H1 (cell line): ENCODE measurements around the gene WIPF3. TPM values are rescaled to one million over a fixed set of nuclear protein-coding genes. Genes with fewer than 3 reads are reported as not detected.

Experiments
- CBX8 ChIP-seq: fragments of 300-800, 300-1000 bp; sonication (generic); IDR thresholded peaks from 2 replicates; pipeline ENCODE4 v1.7.1; 2016; ENCODE audit warnings: low read depth, low read length, borderline replicate concordance
- CHD7 ChIP-seq: fragments of 300-600 bp; sonication (generic); IDR thresholded peaks from 2 replicates; pipeline ENCODE4 v1.7.1; 2012; ENCODE audit warnings: low read length, moderate library complexity, mild to moderate bottlenecking, inconsistent platforms; ENCODE audit not compliant: insufficient replicate concordance
- JUN ChIP-seq: IDR thresholded peaks from 2 replicates; pipeline ENCODE4 v1.6.1; 2011; ENCODE audit warnings: low read depth, mild to moderate bottlenecking, improper control_type of control experiment, low read length
- JUND ChIP-seq: IDR thresholded peaks from 2 replicates; pipeline ENCODE4 v1.6.1; 2011; ENCODE audit warnings: mild to moderate bottlenecking, improper control_type of control experiment, low read length
- KDM5A ChIP-seq: fragments of 200-600 bp; IDR thresholded peaks from 2 replicates; pipeline ENCODE4 v1.7.1; 2012; ENCODE audit warnings: mild to moderate bottlenecking, low read length, inconsistent platforms, mixed read lengths
- MAX ChIP-seq: IDR thresholded peaks from 2 replicates; pipeline ENCODE4 v1.6.1; 2012; ENCODE audit warnings: inconsistent platforms
- NRF1 ChIP-seq: IDR thresholded peaks from 2 replicates; pipeline ENCODE4 v1.6.1; 2011; ENCODE audit warnings: mild to moderate bottlenecking, low read depth, low read length, improper control_type of control experiment
- SRF ChIP-seq: IDR thresholded peaks from 2 replicates; pipeline ENCODE4 v1.6.1; 2011; ENCODE audit warnings: mild to moderate bottlenecking, low read depth, low read length, moderate library complexity
- TAF7 ChIP-seq: optimal IDR thresholded peaks from 2 replicates; pipeline ENCODE3; 2011; ENCODE audit warnings: low read depth, mild to moderate bottlenecking, inconsistent platforms, low read length, moderate library complexity, borderline replicate concordance
- YY1 ChIP-seq: IDR thresholded peaks from 2 replicates; pipeline ENCODE4 v1.6.1; 2011; ENCODE audit warnings: low read depth, mild to moderate bottlenecking, low read length
- polyA plus RNA-seq, 7 experiments: library from polyadenylated mRNA; depleted of rRNA in 3 of 7; stranded (reverse) in 5 of 7; unstranded in 2 of 7; fragments of >200 nt in 5 of 7; fragments of 200-250 nt in 2 of 7; gene quantifications; 1 replicate in 5 of 7; 2 replicates in 1 of 7; 4 replicates in 1 of 7; pipeline versions ENCODE4 v1.2.1 to v1.2.3, GENCODE V29; 2011 to 2013; ENCODE audit warnings: missing spikeins in 2 of 7, mixed read lengths in 2 of 7
- total RNA-seq: library from RNA; stranded (reverse); fragmentation: NEBNext Ultra II Directional; extraction: Animal tissue kit (Norgen Biotek cat#: 25700); gene quantifications from 2 replicates; pipeline ENCODE4 v1.2.1, GENCODE V29; 2021

The WIPF3 gene
- total and polyA plus RNA-seq, 2 of the 8 experiments (the other 6 are each of a cell fraction or from before 2014, with no cell fraction given) = 5.0 to 12.1 TPM

GRCh38 chr7:29847916-29848315, 41.6 kb downstream of the WIPF3 start (continued):
- TF ChIP-seq CHD7 = no peak
- no peak for TF ChIP-seq SRF
- no peak for TF ChIP-seq NRF1
- no peak for TF ChIP-seq JUN
- TF ChIP-seq CBX8 = no peak
- TF ChIP-seq KDM5A = no peak
- TF ChIP-seq JUND = no peak
- no peak for TF ChIP-seq TAF7
- TF ChIP-seq YY1 = no peak
- TF ChIP-seq MAX = no peak
